Kidney epithelial cell (primary cell): ENCODE results near the gene BZW1. TPM values are rescaled to one million over a fixed set of nuclear protein-coding genes. Genes with fewer than 3 reads are reported as not detected.

ENCODE experiments used
- DNase-seq: peaks from one replicate; pipeline ENCODE4 v3.0.0-alpha.2; 2010; ENCODE audit warnings: low read depth
- H3K27me3 ChIP-seq: 2 replicates; pipeline ENCODE4 v1.6.0; 2011; ENCODE audit warnings: low read length; ENCODE audit not compliant: control insufficient read depth, insufficient read depth
- H3K36me3 ChIP-seq: 2 replicates; pipeline ENCODE4 v1.5.1; 2011; ENCODE audit warnings: low read length; ENCODE audit not compliant: control insufficient read depth, insufficient read depth
- H3K4me3 ChIP-seq: 2 replicates; pipeline ENCODE4 v1.5.1; 2011; ENCODE audit warnings: low read depth, mild to moderate bottlenecking, control low read depth, low read length
- total RNA-seq: library from RNA; depleted of rRNA; stranded (reverse); fragments of >200 nt; gene quantifications from 2 replicates; pipeline ENCODE4 v1.2.3, GENCODE V29; 2015
- TF ChIP-seq, protein P1 (sequence below): IDR thresholded peaks from 2 replicates; pipeline ENCODE4 v1.5.1; 2011; ENCODE audit warnings: mild to moderate bottlenecking, moderate library complexity, low read length, control low read depth, inconsistent platforms; ENCODE audit not compliant: insufficient read depth, poor library complexity, severe bottlenecking

The BZW1 gene
- total RNA-seq, 1 donor from 2014 or later: 347 TPM

DNA sequence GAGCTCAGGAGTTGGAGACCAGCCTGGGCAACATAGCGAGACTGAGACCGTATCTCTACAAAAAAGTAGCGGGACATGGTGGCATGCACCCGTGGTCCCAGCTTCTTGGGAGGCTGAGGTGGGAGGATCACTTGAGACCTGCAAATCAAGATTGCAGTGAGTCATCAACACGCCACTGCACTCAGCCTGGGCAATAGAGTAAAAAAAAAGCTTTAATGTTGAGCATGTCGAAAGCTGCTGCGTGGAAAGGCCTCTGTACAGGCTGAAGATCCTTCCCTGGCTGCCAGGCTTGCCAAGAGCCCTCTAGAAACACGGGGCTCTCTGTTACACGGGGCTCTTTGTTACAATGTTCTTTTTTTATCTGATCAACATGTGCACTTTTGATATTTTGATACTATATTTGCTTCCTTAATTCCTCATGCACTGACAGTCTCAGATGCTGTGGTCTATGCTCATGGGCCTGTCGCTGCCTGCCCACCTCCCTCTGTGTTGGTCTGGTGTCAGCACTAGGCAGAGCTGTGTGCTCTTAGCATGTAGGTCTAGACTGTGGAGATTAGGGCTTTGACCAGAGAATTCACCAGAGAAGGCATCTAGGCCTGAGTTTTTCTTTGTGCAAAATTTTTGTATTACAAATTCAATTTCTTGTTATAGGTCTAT is 34.1 kb downstream of the BZW1 start:
- Histone ChIP-seq H3K36me3 (no peaks in the 10 kb centered on the region), H3K27me3 (no peaks in the 10 kb centered on the region), H3K4me3 (no peak overlapping the region)
- DNase-seq: no peak
- TF ChIP-seq, protein P1, sequence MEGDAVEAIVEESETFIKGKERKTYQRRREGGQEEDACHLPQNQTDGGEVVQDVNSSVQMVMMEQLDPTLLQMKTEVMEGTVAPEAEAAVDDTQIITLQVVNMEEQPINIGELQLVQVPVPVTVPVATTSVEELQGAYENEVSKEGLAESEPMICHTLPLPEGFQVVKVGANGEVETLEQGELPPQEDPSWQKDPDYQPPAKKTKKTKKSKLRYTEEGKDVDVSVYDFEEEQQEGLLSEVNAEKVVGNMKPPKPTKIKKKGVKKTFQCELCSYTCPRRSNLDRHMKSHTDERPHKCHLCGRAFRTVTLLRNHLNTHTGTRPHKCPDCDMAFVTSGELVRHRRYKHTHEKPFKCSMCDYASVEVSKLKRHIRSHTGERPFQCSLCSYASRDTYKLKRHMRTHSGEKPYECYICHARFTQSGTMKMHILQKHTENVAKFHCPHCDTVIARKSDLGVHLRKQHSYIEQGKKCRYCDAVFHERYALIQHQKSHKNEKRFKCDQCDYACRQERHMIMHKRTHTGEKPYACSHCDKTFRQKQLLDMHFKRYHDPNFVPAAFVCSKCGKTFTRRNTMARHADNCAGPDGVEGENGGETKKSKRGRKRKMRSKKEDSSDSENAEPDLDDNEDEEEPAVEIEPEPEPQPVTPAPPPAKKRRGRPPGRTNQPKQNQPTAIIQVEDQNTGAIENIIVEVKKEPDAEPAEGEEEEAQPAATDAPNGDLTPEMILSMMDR: no peak

GRCh38 chr2:200847269-200847668 is 35.6 kb downstream of the BZW1 start:
- H3K27me3 ChIP-seq: no peaks in the 10 kb centered on the region
- TF ChIP-seq, protein P1: no peak
- H3K36me3 ChIP-seq: peaks cover 1% of the 10 kb centered on the region
- no peak overlapping the region for H3K4me3 ChIP-seq
- no peak for DNase-seq

DNA sequence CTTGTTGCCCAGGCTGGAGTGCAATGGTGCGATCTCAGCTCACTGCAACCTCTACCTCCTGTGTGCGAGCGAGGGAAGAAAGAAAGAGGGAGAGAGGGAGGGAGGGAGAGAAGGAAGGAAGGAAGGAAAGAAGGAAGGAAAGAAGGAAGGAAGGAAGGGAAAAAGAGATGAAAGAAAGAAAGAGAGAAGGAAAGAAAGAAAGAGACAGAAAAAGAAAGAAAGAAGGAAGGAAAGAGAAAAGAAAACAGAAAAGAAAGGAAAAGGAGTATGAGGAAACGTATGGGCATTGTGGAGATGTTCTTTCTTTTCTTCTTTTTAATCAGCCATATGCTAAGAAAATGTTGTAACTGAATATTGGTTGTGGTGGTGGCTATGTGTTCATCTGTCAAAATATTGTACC is 36.2 kb downstream of the BZW1 start:
- H3K27me3 ChIP-seq: no peaks in the 10 kb centered on the region
- DNase-seq: no peak
- no peak overlapping the region for H3K4me3 ChIP-seq
- peaks cover 1% of the 10 kb centered on the region for H3K36me3 ChIP-seq
- TF ChIP-seq, protein P1: no peak

GRCh38 chr2:200850512-200851256 is 39.0 kb downstream of the BZW1 start:
- TF ChIP-seq, protein P1: no peak
- Histone ChIP-seq H3K36me3 (peaks cover 3% of the 10 kb centered on the region), H3K4me3 (no peak overlapping the region), H3K27me3 (no peaks in the 10 kb centered on the region)
- DNase-seq: no peak

DNA sequence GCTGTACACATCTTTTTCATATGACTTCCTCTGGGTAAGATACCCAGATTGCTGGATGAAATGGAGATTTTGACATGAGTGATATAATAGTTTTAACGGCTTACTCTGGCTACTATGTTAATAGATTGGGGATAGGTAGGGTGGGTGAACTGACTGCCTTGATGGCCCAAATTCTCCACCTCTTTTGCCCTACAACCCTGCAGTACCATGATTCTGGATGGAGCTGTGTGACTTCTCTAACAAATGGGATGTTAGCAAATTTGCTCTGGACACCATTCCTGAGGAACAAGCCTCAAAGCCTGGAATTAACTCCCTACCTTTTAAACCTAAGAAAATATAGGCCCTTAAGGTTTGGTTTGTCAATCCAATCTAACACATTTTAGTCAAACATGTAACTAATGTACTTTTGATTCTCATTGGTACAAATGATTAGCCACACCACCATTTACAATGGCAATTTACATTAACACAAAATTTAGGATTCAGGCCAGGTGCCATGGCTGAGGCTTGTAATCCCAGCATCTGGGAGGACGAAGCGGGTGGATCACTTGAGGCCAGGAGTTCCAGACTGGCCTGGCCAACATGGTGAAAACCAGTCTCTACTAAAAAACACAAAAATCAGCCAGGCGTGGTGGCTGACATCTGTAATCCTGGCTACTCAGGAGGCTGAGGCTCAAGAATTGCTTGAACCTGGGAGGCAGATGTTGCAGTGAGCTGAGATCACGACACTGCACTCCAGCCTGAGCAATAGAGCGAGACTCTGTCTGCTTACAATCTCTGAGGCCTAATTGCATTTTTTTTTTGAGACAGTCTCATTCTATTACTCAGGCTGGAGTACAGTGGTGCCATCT is 39.9 kb downstream of the BZW1 start:
- no peak overlapping the region for H3K4me3 ChIP-seq

More for the DNA sequence above, 39.9 kb downstream of the BZW1 start:
- TF ChIP-seq, protein P1: no peak
- Histone ChIP-seq H3K36me3 (peaks cover 3% of the 10 kb centered on the region), H3K27me3 (no peaks in the 10 kb centered on the region)
- no peak for DNase-seq
